NT2/D1 (cell line): ENCODE results near the gene HSPB3.
"Not testable (repeated sequence)": the region's sequence is repeated elsewhere in the genome, so short reads cannot be mapped to it uniquely, and the experiment has no call there.

ENCODE experiments used
- SUZ12 ChIP-seq: IDR thresholded peaks from 2 replicates; pipeline ENCODE4 v1.6.1; 2011; ENCODE audit not compliant: insufficient read length, insufficient read depth; ENCODE audit errors: extremely low read depth
- YY1 ChIP-seq: IDR thresholded peaks from 2 replicates; pipeline ENCODE4 v1.6.1; 2011; ENCODE audit not compliant: insufficient read length, insufficient read depth
- ZNF274 ChIP-seq: IDR thresholded peaks from 2 replicates; pipeline ENCODE4 v1.6.1; 2011; ENCODE audit warnings: mild to moderate bottlenecking, low read depth, low read length

- TF ChIP-seq YY1, ZNF274, SUZ12: not testable (repeated sequence)
These were observed 35.0 kb upstream of the HSPB3 start for GRCh38 chr5:54420511-54420910.
